ENCODE results near the gene RIC8B.

Gene RIC8B

GRCh38 chr12:106801830-106802533, 27.5 kb downstream of the RIC8B start:
- H3K36me3 ChIP-seq (replicated peaks in 1 of 2; ENCODE audit: control insufficient read depth in 2 of 2, insufficient read depth in 2 of 2, low read length in 2 of 2): peaks cover 2 to 91% of the 10 kb centered on the region in 2 donors
- no peak overlapping the region for H4K8ac ChIP-seq (ENCODE audit: low read depth, low read length)
- no peak overlapping the region for H3K4me3 ChIP-seq (ENCODE audit: low read length in 2 of 2)
- H3K23ac ChIP-seq (ENCODE audit: low read depth, low read length, poor library complexity): no peak overlapping the region
- H3K9me3 ChIP-seq (replicated peaks in 1 of 2; ENCODE audit: control insufficient read depth in 2 of 2, insufficient read depth in 1 of 2, low read depth in 1 of 2, low read length in 2 of 2): no peaks in the 10 kb centered on the region
- H2AFZ ChIP-seq (ENCODE audit: low read length): no peak overlapping the region
- H3K4me2 ChIP-seq (ENCODE audit: insufficient read depth, low read length, poor library complexity, severe bottlenecking): no peak overlapping the region
- no peaks in the 10 kb centered on the region for H3K79me1 ChIP-seq (ENCODE audit: low read depth, low read length)
- no peak overlapping the region for H3K27ac ChIP-seq (replicated peaks; ENCODE audit: low read length)
- no peak overlapping the region for H2BK15ac ChIP-seq (ENCODE audit: low read length)
- H3K14ac ChIP-seq (ENCODE audit: low read length): no peak overlapping the region
- H2BK120ac ChIP-seq (ENCODE audit: low read depth, low read length): no peak overlapping the region
- no peak for DNase-seq (ENCODE audit: low spot score)
- no peak overlapping the region for H3K9ac ChIP-seq (ENCODE audit: low read depth, low read length, poor library complexity)
- H2BK12ac ChIP-seq (ENCODE audit: low read length): no peak overlapping the region
- no peak overlapping the region for H4K91ac ChIP-seq (ENCODE audit: low read depth, low read length, poor library complexity)
- H3K27me3 ChIP-seq (ENCODE audit: control insufficient read depth in 3 of 3, insufficient read depth in 3 of 3, low read depth in 1 of 3, low read length in 3 of 3): no peaks in the 10 kb centered on the region
- H3K4me1 ChIP-seq (ENCODE audit: control insufficient read depth in 2 of 2, insufficient read depth in 1 of 2, low read depth in 1 of 2, low read length in 2 of 2): no peaks in the 10 kb centered on the region
- H3K18ac ChIP-seq (ENCODE audit: low read length): no peak overlapping the region
- H2BK5ac ChIP-seq (ENCODE audit: low read length): no peak overlapping the region
- WGBS, 2 donors (ENCODE audit: extremely low coverage in 2 of 2, insufficient read length in 2 of 2, insufficient replicate concordance in 1 of 2): no CpG with 5 or more reads among the region's 4 CpGs
- no peak overlapping the region for H3K4ac ChIP-seq (ENCODE audit: low read length)
- no peak overlapping the region for H2AK5ac ChIP-seq (ENCODE audit: low read depth, low read length)

- no peak overlapping the region for H2AFZ ChIP-seq (ENCODE audit: low read length)
- no peak overlapping the region for H3K27ac ChIP-seq (replicated peaks; ENCODE audit: low read length)
- H3K9ac ChIP-seq (ENCODE audit: low read depth, low read length, poor library complexity): no peak overlapping the region
- no peaks in the 10 kb centered on the region for H3K9me3 ChIP-seq (replicated peaks in 1 of 2; ENCODE audit: control insufficient read depth in 2 of 2, insufficient read depth in 1 of 2, low read depth in 1 of 2, low read length in 2 of 2)
- no peak overlapping the region for H2BK12ac ChIP-seq (ENCODE audit: low read length)
- no peak overlapping the region for H3K18ac ChIP-seq (ENCODE audit: low read length)
- H3K79me1 ChIP-seq (ENCODE audit: low read depth, low read length): no peaks in the 10 kb centered on the region
- H3K23ac ChIP-seq (ENCODE audit: low read depth, low read length, poor library complexity): no peak overlapping the region
- H3K4ac ChIP-seq (ENCODE audit: low read length): no peak overlapping the region
- no peak overlapping the region for H4K8ac ChIP-seq (ENCODE audit: low read depth, low read length)
- no peak overlapping the region for H2BK120ac ChIP-seq (ENCODE audit: low read depth, low read length)
- no peak overlapping the region for H2AK5ac ChIP-seq (ENCODE audit: low read depth, low read length)
- no peak overlapping the region for H2BK5ac ChIP-seq (ENCODE audit: low read length)
- no peak overlapping the region for H3K4me3 ChIP-seq (ENCODE audit: low read length in 2 of 2)
- no peak overlapping the region for H2BK15ac ChIP-seq (ENCODE audit: low read length)
- no peak overlapping the region for H3K14ac ChIP-seq (ENCODE audit: low read length)
- no peaks in the 10 kb centered on the region for H3K4me1 ChIP-seq (ENCODE audit: control insufficient read depth in 2 of 2, insufficient read depth in 1 of 2, low read depth in 1 of 2, low read length in 2 of 2)
- H4K91ac ChIP-seq (ENCODE audit: low read depth, low read length, poor library complexity): no peak overlapping the region
- 100% methylated on average over 2 of the region's 3 CpGs; no CpG with 5 or more reads in 1 of the 2 donors for WGBS, 2 donors (ENCODE audit: extremely low coverage in 2 of 2, insufficient read length in 2 of 2, insufficient replicate concordance in 1 of 2)
- H3K36me3 ChIP-seq (replicated peaks in 1 of 2; ENCODE audit: control insufficient read depth in 2 of 2, insufficient read depth in 2 of 2, low read length in 2 of 2): peaks cover 2 to 77% of the 10 kb centered on the region in 2 donors
- no peak for DNase-seq (ENCODE audit: low spot score)
- H3K27me3 ChIP-seq (ENCODE audit: control insufficient read depth in 3 of 3, insufficient read depth in 3 of 3, low read depth in 1 of 3, low read length in 3 of 3): no peaks in the 10 kb centered on the region
- no peak overlapping the region for H3K4me2 ChIP-seq (ENCODE audit: insufficient read depth, low read length, poor library complexity, severe bottlenecking)
Measured at GRCh38 chr12:106804668-106805067, 30.2 kb downstream of the RIC8B start.

GRCh38 chr12:106814714-106815113, 40.2 kb downstream of the RIC8B start:
- no peak overlapping the region for H3K4me3 ChIP-seq (ENCODE audit: low read length in 2 of 2)
- no peak overlapping the region for H4K91ac ChIP-seq (ENCODE audit: low read depth, low read length, poor library complexity)
- H4K8ac ChIP-seq (ENCODE audit: low read depth, low read length): no peak overlapping the region
- no peak overlapping the region for H3K27ac ChIP-seq (replicated peaks; ENCODE audit: low read length)
- H3K23ac ChIP-seq (ENCODE audit: low read depth, low read length, poor library complexity): no peak overlapping the region
- DNase-seq (ENCODE audit: low spot score): no peak
- H2AFZ ChIP-seq (ENCODE audit: low read length): no peak overlapping the region
- H3K27me3 ChIP-seq (ENCODE audit: control insufficient read depth in 3 of 3, insufficient read depth in 3 of 3, low read depth in 1 of 3, low read length in 3 of 3): no peaks in the 10 kb centered on the region
- no peaks in the 10 kb centered on the region for H3K4me1 ChIP-seq (ENCODE audit: control insufficient read depth in 2 of 2, insufficient read depth in 1 of 2, low read depth in 1 of 2, low read length in 2 of 2)
- H3K36me3 ChIP-seq (replicated peaks in 1 of 2; ENCODE audit: control insufficient read depth in 2 of 2, insufficient read depth in 2 of 2, low read length in 2 of 2): peaks cover 4 to 71% of the 10 kb centered on the region in 2 donors
- no peak overlapping the region for H2BK15ac ChIP-seq (ENCODE audit: low read length)
- WGBS, 2 donors (ENCODE audit: extremely low coverage in 2 of 2, insufficient read length in 2 of 2, insufficient replicate concordance in 1 of 2): no CpG with 5 or more reads among the region's 6 CpGs
- H3K4ac ChIP-seq (ENCODE audit: low read length): no peak overlapping the region
- H3K4me2 ChIP-seq (ENCODE audit: insufficient read depth, low read length, poor library complexity, severe bottlenecking): no peak overlapping the region
- H2AK5ac ChIP-seq (ENCODE audit: low read depth, low read length): no peak overlapping the region
- no peak overlapping the region for H2BK120ac ChIP-seq (ENCODE audit: low read depth, low read length)
- no peak overlapping the region for H3K9ac ChIP-seq (ENCODE audit: low read depth, low read length, poor library complexity)
- H3K14ac ChIP-seq (ENCODE audit: low read length): no peak overlapping the region
- H3K9me3 ChIP-seq (replicated peaks in 1 of 2; ENCODE audit: control insufficient read depth in 2 of 2, insufficient read depth in 1 of 2, low read depth in 1 of 2, low read length in 2 of 2): peaks cover 0 to 4% of the 10 kb centered on the region in 2 donors
- H2BK12ac ChIP-seq (ENCODE audit: low read length): no peak overlapping the region
- no peak overlapping the region for H3K18ac ChIP-seq (ENCODE audit: low read length)
- no peaks in the 10 kb centered on the region for H3K79me1 ChIP-seq (ENCODE audit: low read depth, low read length)
- H2BK5ac ChIP-seq (ENCODE audit: low read length): no peak overlapping the region

- peaks cover 4 to 79% of the 10 kb centered on the region in 2 donors for H3K36me3 ChIP-seq (replicated peaks in 1 of 2; ENCODE audit: control insufficient read depth in 2 of 2, insufficient read depth in 2 of 2, low read length in 2 of 2)
- no peak overlapping the region for H3K27ac ChIP-seq (replicated peaks; ENCODE audit: low read length)
- H3K18ac ChIP-seq (ENCODE audit: low read length): no peak overlapping the region
- no peak overlapping the region for H2BK120ac ChIP-seq (ENCODE audit: low read depth, low read length)
- H3K4me3 ChIP-seq (ENCODE audit: low read length in 2 of 2): no peak overlapping the region
- no peak overlapping the region for H2AK5ac ChIP-seq (ENCODE audit: low read depth, low read length)
- no peak overlapping the region for H2BK15ac ChIP-seq (ENCODE audit: low read length)
- no peak overlapping the region for H3K14ac ChIP-seq (ENCODE audit: low read length)
- no peak overlapping the region for H2AFZ ChIP-seq (ENCODE audit: low read length)
- no CpG with 5 or more reads among the region's 1 CpG for WGBS, 2 donors (ENCODE audit: extremely low coverage in 2 of 2, insufficient read length in 2 of 2, insufficient replicate concordance in 1 of 2)
- H4K8ac ChIP-seq (ENCODE audit: low read depth, low read length): no peak overlapping the region
- H3K9me3 ChIP-seq (replicated peaks in 1 of 2; ENCODE audit: control insufficient read depth in 2 of 2, insufficient read depth in 1 of 2, low read depth in 1 of 2, low read length in 2 of 2): peaks cover 0 to 4% of the 10 kb centered on the region in 2 donors
- no peak overlapping the region for H3K4ac ChIP-seq (ENCODE audit: low read length)
- H3K4me1 ChIP-seq (ENCODE audit: control insufficient read depth in 2 of 2, insufficient read depth in 1 of 2, low read depth in 1 of 2, low read length in 2 of 2): no peaks in the 10 kb centered on the region
- H3K27me3 ChIP-seq (ENCODE audit: control insufficient read depth in 3 of 3, insufficient read depth in 3 of 3, low read depth in 1 of 3, low read length in 3 of 3): no peaks in the 10 kb centered on the region
- DNase-seq (ENCODE audit: low spot score): no peak
- H4K91ac ChIP-seq (ENCODE audit: low read depth, low read length, poor library complexity): no peak overlapping the region
- no peaks in the 10 kb centered on the region for H3K79me1 ChIP-seq (ENCODE audit: low read depth, low read length)
- no peak overlapping the region for H3K9ac ChIP-seq (ENCODE audit: low read depth, low read length, poor library complexity)
- no peak overlapping the region for H2BK12ac ChIP-seq (ENCODE audit: low read length)
- no peak overlapping the region for H3K23ac ChIP-seq (ENCODE audit: low read depth, low read length, poor library complexity)
- no peak overlapping the region for H2BK5ac ChIP-seq (ENCODE audit: low read length)
- H3K4me2 ChIP-seq (ENCODE audit: insufficient read depth, low read length, poor library complexity, severe bottlenecking): no peak overlapping the region
Measured at GRCh38 chr12:106815741-106816140, 41.3 kb downstream of the RIC8B start.
